K562 (cell line): ENCODE results near the gene B3GLCT. TPM values are rescaled to one million over a fixed set of nuclear protein-coding genes. Genes with fewer than 3 reads are reported as not detected.

Source experiments
- ATAC-seq: fragments of 200-7000 bp; cut with Tn5 transposase; 3 replicates; pipeline ENCODE4 v1.9.1; 2020; ENCODE audit warnings: moderate library complexity
- BruUV-seq: library from RNA; stranded (reverse); fragments of 400-500 nt; replicated peaks from 2 replicates; lab custom pipeline; 2021; lab: Mats Ljungman, UMichigan
- CTCF ChIA-PET: fragments of 300-600 bp; formaldehyde crosslinking; extraction: SDS; loops from one replicate; lab custom pipeline; 2021; ENCODE audit warnings: low intra/inter-chr PET ratio; lab: Yijun Ruan, JAX
- POLR2A ChIA-PET: fragments of 300-600, 350-650 bp; sonication (Branson Sonifier 250); formaldehyde crosslinking; extraction: SDS; loops from one replicate; lab custom pipeline; 2021; ENCODE audit warnings: antibody characterized with exemption, inconsistent platforms; lab: Yijun Ruan, JAX
- DNase-seq, 4 experiments: peaks; one replicate each; pipeline versions ENCODE4 v3.0.0 to v3.0.0-alpha.2; 2011 to 2018; ENCODE audit warnings: low spot score in 3 of 4, mixed read lengths in 3 of 4; ENCODE audit errors: extremely low read depth in 1 of 4
- FAIRE-seq: peaks from 2 replicates; lab custom pipeline; 2011; peaks lifted over from hg19 to GRCh38; lab: Jason Lieb, UNC
- H2AFZ ChIP-seq: 2 replicates; pipeline ENCODE4 v1.6.0; 2011; ENCODE audit warnings: low read depth, low read length, control low read depth, inconsistent platforms
- H3K27ac ChIP-seq: fragments of 200-600 bp; 3 replicates; pipeline ENCODE4 v1.8.0; 2011; ENCODE audit warnings: low read depth, mild to moderate bottlenecking, control low read depth, inconsistent platforms, low read length, moderate library complexity, mixed read lengths; ENCODE audit errors: extremely low read depth
- H3K27me3 ChIP-seq, 2 experiments: fragments of 300-600 bp in 1 of 2; 2 replicates in 1 of 2; 3 replicates in 1 of 2; pipeline versions ENCODE4 v1.6.0 to v1.8.0; 2011; ENCODE audit warnings: inconsistent platforms in 2 of 2, low read length in 2 of 2, mild to moderate bottlenecking in 1 of 2, mixed read lengths in 1 of 2, moderate library complexity in 1 of 2; ENCODE audit not compliant: control insufficient read depth in 2 of 2, insufficient read depth in 2 of 2
- H3K36me3 ChIP-seq: fragments of 300-600 bp; 3 replicates; pipeline ENCODE4 v1.8.0; 2011; ENCODE audit warnings: mild to moderate bottlenecking, low read length, inconsistent platforms; ENCODE audit not compliant: control insufficient read depth, insufficient read depth
- H3K4me1 ChIP-seq, 2 experiments: fragments of 200-600 bp in 1 of 2; replicated peaks in 1 of 2; 2 replicates in 1 of 2; 3 replicates in 1 of 2; pipeline versions ENCODE4 v1.5.1 to v1.8.0; 2011; ENCODE audit warnings: inconsistent platforms in 2 of 2, low read length in 2 of 2, mild to moderate bottlenecking in 1 of 2, mixed read lengths in 1 of 2, moderate library complexity in 1 of 2; ENCODE audit not compliant: control insufficient read depth in 2 of 2, insufficient read depth in 2 of 2
- H3K4me2 ChIP-seq: 2 replicates; pipeline ENCODE4 v1.6.1; 2011; ENCODE audit warnings: low read length, control low read depth, inconsistent platforms, mixed read lengths; ENCODE audit not compliant: insufficient read depth
- H3K4me3 ChIP-seq: fragments of 200-600 bp; sonication (generic), shearing (Covaris generic); 2 replicates; pipeline ENCODE4 v1.5.1; 2016; ENCODE audit warnings: control low read depth, inconsistent platforms
- H3K79me2 ChIP-seq: fragments of 200-600 bp; 3 replicates; pipeline ENCODE4 v1.8.0; 2011; ENCODE audit warnings: low read length, inconsistent platforms; ENCODE audit not compliant: control insufficient read depth, insufficient read depth
- H3K9ac ChIP-seq, 2 experiments: 2 replicates each; pipeline versions ENCODE4 v1.6.0 to v1.6.1; 2011; ENCODE audit warnings: low read depth in 2 of 2, low read length in 2 of 2, control low read depth in 1 of 2, inconsistent platforms in 1 of 2, mild to moderate bottlenecking in 1 of 2, mixed read lengths in 1 of 2; ENCODE audit not compliant: insufficient read depth in 1 of 2
- H3K9me1 ChIP-seq: one replicate; pipeline ENCODE4 v1.6.0; 2011; ENCODE audit warnings: inconsistent platforms, mild to moderate bottlenecking, low read length, moderate library complexity; ENCODE audit not compliant: control insufficient read depth, insufficient read depth
- H3K9me3 ChIP-seq: replicated peaks from 2 replicates; pipeline ENCODE4 v1.5.1; 2011; ENCODE audit warnings: low read depth, low read length, inconsistent platforms; ENCODE audit not compliant: control insufficient read depth, insufficient read depth
- H4K20me1 ChIP-seq: replicated peaks from 2 replicates; pipeline ENCODE4 v1.6.1; 2011; ENCODE audit warnings: low read length, inconsistent platforms, mixed read lengths; ENCODE audit not compliant: control insufficient read depth, insufficient read depth
- ATF1 ChIP-seq, 2 experiments: fragments of 450-650 bp in 1 of 2; IDR thresholded peaks; 2 replicates each; pipeline ENCODE4 v1.6.1; 2016; ENCODE audit warnings: missing compliant biosample characterization in 1 of 2, missing genetic modification characterization in 1 of 2
- BHLHE40 ChIP-seq: IDR thresholded peaks from 2 replicates; pipeline ENCODE4 v1.6.1; 2011; ENCODE audit warnings: low read length, improper control_type of control experiment
- CEBPG ChIP-seq, 3 experiments: fragments of 200-800 bp in 1 of 3; sonication (Bioruptor generic) in 1 of 3; sonication (generic) in 1 of 3; formaldehyde crosslinking in 1 of 3; IDR thresholded peaks in 2 of 3; conservative IDR thresholded peaks in 1 of 3; 2 replicates each; pipeline versions ENCODE4 v1.6.1 to v1.8.0; 2016 to 2022; ENCODE audit warnings: missing compliant biosample characterization in 2 of 3, missing genetic modification characterization in 2 of 3, mild to moderate bottlenecking in 1 of 3, missing genetic modification reagents in 1 of 3
- CXXC5 ChIP-seq: fragments of 250-450 bp; sonication (Bioruptor Pico); IDR thresholded peaks from 2 replicates; pipeline ENCODE4 v1.8.0; 2022; ENCODE audit warnings: inconsistent platforms, mild to moderate bottlenecking, moderate library complexity
- KDM2B ChIP-seq: fragments of 250-450 bp; sonication (Bioruptor Pico); IDR thresholded peaks from 2 replicates; pipeline ENCODE4 v1.8.0; 2021; ENCODE audit warnings: mild to moderate bottlenecking, moderate library complexity
- MTA2 ChIP-seq: fragments of 450-650 bp; IDR thresholded peaks from 2 replicates; pipeline ENCODE4 v1.6.1; 2016; ENCODE audit warnings: low read depth
- NFATC3 ChIP-seq: fragments of 450-650 bp; IDR thresholded peaks from 2 replicates; pipeline ENCODE4 v1.6.1; 2017; ENCODE audit warnings: mild to moderate bottlenecking
- NFRKB ChIP-seq: fragments of 450-650 bp; IDR thresholded peaks from 2 replicates; pipeline ENCODE4 v1.6.1; 2016; ENCODE audit warnings: low read depth
- SOX6 ChIP-seq: fragments of 450-650 bp; IDR thresholded peaks from 2 replicates; pipeline ENCODE4 v1.6.1; 2014; ENCODE audit warnings: mild to moderate bottlenecking
- STAT6 ChIP-seq: sonication (generic); formaldehyde crosslinking; IDR thresholded peaks from 2 replicates; pipeline ENCODE4 v1.8.1; 2023; ENCODE audit warnings: mild to moderate bottlenecking, missing genetic modification reagents
- ZNF175 ChIP-seq: fragments of 200-800 bp; sonication (Bioruptor generic); IDR thresholded peaks from 2 replicates; pipeline ENCODE4 v1.6.1; 2016; ENCODE audit warnings: low read depth, mild to moderate bottlenecking, missing genetic modification characterization, missing compliant biosample characterization
- ZNF436 ChIP-seq: fragments of 250-450, 450-650 bp; sonication (Bioruptor Pico); formaldehyde crosslinking; IDR thresholded peaks from 2 replicates; pipeline ENCODE4 v1.7.0; 2020; ENCODE audit warnings: mild to moderate bottlenecking
- WGBS: fragments of 100-300 bp; shearing (Covaris generic); methylation state at CpG from one replicate; pipeline ENCODE4 v1.1.6; 2016; ENCODE audit warnings: low coverage, mixed read lengths; ENCODE audit not compliant: insufficient coverage; ENCODE audit errors: missing lambda C conversion rate; 5-methylcytosine and 5-hydroxymethylcytosine counted together
- in situ Hi-C: fragments of 300-500 bp; cut with MboI; formaldehyde crosslinking; loops from 4 replicates; pipeline ENCODE4 v1.15.0; 2018; ENCODE audit warnings: inconsistent platforms, mixed read lengths
- intact Hi-C: fragments of 100-400 bp; cut with micrococcal nuclease; formaldehyde crosslinking; loops from 2 replicates; pipeline ENCODE4 v1.14.2; 2022
- polyA plus RNA-seq, 8 experiments: library from polyadenylated mRNA; depleted of rRNA in 4 of 8; stranded (reverse) in 5 of 8; unstranded in 3 of 8; fragments of >200 nt; fragmentation: Nextera tagmentation in 2 of 8; fragmentation: Illumina TruSeq in 1 of 8; extraction: Ambion mirVana in 2 of 8; extraction: Trizol in 1 of 8; gene quantifications; 2 replicates each; pipeline versions ENCODE4 v1.2.1 to v1.2.3, GENCODE V29; 2011 to 2014; ENCODE audit warnings: inconsistent platforms in 1 of 8, missing spikeins in 1 of 8
- total RNA-seq, 7 experiments: library from RNA; depleted of rRNA in 6 of 7; stranded (reverse); fragments of >200 nt in 6 of 7; fragmentation: Illumina TruSeq in 2 of 7; extraction: Trizol in 2 of 7; gene quantifications; 2 replicates each; pipeline versions ENCODE4 v1.2.1 to v1.2.3, GENCODE V29; 2011 to 2021; ENCODE audit warnings: low replicate concordance in 1 of 7
- TF ChIP-seq, protein P1 (sequence below): fragments of 450-650 bp; formaldehyde crosslinking; conservative IDR thresholded peaks from 2 replicates; pipeline ENCODE4 v1.4.0; 2022; ENCODE audit warnings: mild to moderate bottlenecking, missing genetic modification characterization

B3GLCT gene
- total and polyA plus RNA-seq, 9 of the 15 experiments (the other 6 are each of a cell fraction or from before 2014, with no cell fraction given): 1.1 to 5.1 (median 2.9) TPM

DNA sequence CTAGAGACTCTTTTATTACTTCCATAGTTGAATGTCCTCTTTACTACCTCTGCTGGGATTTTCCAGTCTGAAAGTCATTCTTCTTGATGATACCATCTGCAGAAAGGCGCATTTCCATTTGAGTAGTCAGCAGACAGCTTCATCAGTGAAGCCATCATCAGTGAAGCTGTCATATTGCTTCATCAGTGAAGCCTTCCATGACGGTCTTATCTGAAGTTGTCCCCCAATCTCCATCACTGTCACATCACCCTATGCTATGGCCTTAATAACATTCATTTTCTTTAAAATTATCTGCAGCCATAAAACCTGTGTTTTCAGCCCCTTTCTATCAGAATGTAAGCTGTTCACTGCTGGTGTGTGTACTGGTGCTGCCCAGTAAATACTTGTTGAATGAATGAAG is 151.6 kb downstream of the B3GLCT start (continued):
- TF ChIP-seq BHLHE40 (no peak), NFATC3 (no peak), NFRKB (no peak), ZNF175 (no peak), ATF1 (CRISPR knock-in tag; IDR thresholded peaks at IDR 0.05) (no peak), ATF1 (tag; IDR thresholded peaks at IDR 0.05) (no peak)

- intact Hi-C loops (no loop called here), in situ Hi-C loops (no loop called here)
- ChIA-PET CTCF (no interaction called here), POLR2A (no interaction called here)
- BruUV-seq: no TSS peak
- no peak overlapping the region for H3K9ac ChIP-seq
- TF ChIP-seq CEBPG (CRISPR knock-in tag; IDR thresholded peaks at IDR 0.05) (no peak), CEBPG (tag; conservative IDR thresholded peaks at IDR 0.05 in 1 of 2, IDR thresholded peaks at IDR 0.05 in 1 of 2) (no peak), MTA2 (no peak), SOX6 (no peak), CXXC5 (CRISPR knock-in tag) (no peak), ZNF436 (CRISPR knock-in tag) (no peak), STAT6 (CRISPR knock-in tag) (no peak), KDM2B (no peak)
- TF ChIP-seq, protein P1, sequence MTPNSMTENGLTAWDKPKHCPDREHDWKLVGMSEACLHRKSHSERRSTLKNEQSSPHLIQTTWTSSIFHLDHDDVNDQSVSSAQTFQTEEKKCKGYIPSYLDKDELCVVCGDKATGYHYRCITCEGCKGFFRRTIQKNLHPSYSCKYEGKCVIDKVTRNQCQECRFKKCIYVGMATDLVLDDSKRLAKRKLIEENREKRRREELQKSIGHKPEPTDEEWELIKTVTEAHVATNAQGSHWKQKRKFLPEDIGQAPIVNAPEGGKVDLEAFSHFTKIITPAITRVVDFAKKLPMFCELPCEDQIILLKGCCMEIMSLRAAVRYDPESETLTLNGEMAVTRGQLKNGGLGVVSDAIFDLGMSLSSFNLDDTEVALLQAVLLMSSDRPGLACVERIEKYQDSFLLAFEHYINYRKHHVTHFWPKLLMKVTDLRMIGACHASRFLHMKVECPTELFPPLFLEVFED (CRISPR knock-in tag): no peak
- H3K9me3 ChIP-seq: no peaks in the 10 kb centered on the region
- no peaks in the 10 kb centered on the region for H4K20me1 ChIP-seq
- no peak overlapping the region for H3K4me3 ChIP-seq
- no peaks in the 10 kb centered on the region for H3K9me1 ChIP-seq
- no peak for ATAC-seq
- no peaks in the 10 kb centered on the region for H3K4me1 ChIP-seq
- no peak overlapping the region for H3K27ac ChIP-seq
- 0% methylated on average over 9 of the region's 24 CpGs for WGBS
- no peak overlapping the region for H3K4me2 ChIP-seq
- H3K36me3 ChIP-seq: no peaks in the 10 kb centered on the region
- no peak for FAIRE-seq
- DNase-seq: no peak
- peaks cover 0 to 14% of the 10 kb centered on the region in 2 experiments; a peak in 3 of 5 replicates for H3K27me3 ChIP-seq
- no peaks in the 10 kb centered on the region for H3K79me2 ChIP-seq
- no peak overlapping the region for H2AFZ ChIP-seq
Measured at GRCh38 chr13:31352467-31352866, 152.7 kb downstream of the B3GLCT start.
